HepG2 (cell line): ENCODE results near the gene KIRREL3. TPM values are rescaled to one million over a fixed set of nuclear protein-coding genes. Genes with fewer than 3 reads are reported as not detected.

ENCODE experiments used
- ATAC-seq: fragments of 200-7000 bp; cut with Tn5 transposase; 3 replicates; pipeline ENCODE4 v1.9.1; 2020; ENCODE audit warnings: mild to moderate bottlenecking, moderate library complexity
- BruUV-seq: library from RNA; stranded (reverse); fragments of 400-500 nt; replicated peaks from 2 replicates; lab custom pipeline; 2021; lab: Mats Ljungman, UMichigan
- CTCF ChIA-PET: fragments of 300-600 bp; formaldehyde crosslinking; extraction: SDS; loops from one replicate; lab custom pipeline; 2021; ENCODE audit warnings: low total read pairs, inconsistent platforms, low intra/inter-chr PET ratio; lab: Yijun Ruan, JAX
- POLR2A ChIA-PET: fragments of 350-600 bp; sonication (Branson Sonifier 250); formaldehyde crosslinking; loops from one replicate; lab custom pipeline; 2020; ENCODE audit warnings: antibody characterized with exemption, inconsistent platforms; lab: Yijun Ruan, JAX
- DNase-seq: peaks from one replicate; pipeline ENCODE4 v3.0.0-alpha.2; 2015; ENCODE audit warnings: low spot score
- FAIRE-seq: peaks from 3 replicates; lab custom pipeline; 2011; peaks lifted over from hg19 to GRCh38; lab: Jason Lieb, UNC
- H2AFZ ChIP-seq: one replicate; pipeline ENCODE4 v1.6.1; 2011; ENCODE audit warnings: low read length, inconsistent platforms
- H3K27ac ChIP-seq: fragments of 300-600 bp; 3 replicates; pipeline ENCODE4 v1.8.0; 2011; ENCODE audit warnings: mixed run types, mild to moderate bottlenecking, mixed read lengths, low read length, inconsistent platforms; ENCODE audit not compliant: insufficient read depth; ENCODE audit errors: extremely low read length
- H3K27me3 ChIP-seq, 2 experiments: fragments of 200-600 bp in 1 of 2; 2 replicates in 1 of 2; 3 replicates in 1 of 2; pipeline versions ENCODE4 v1.6.0 to v1.8.0; 2011; ENCODE audit warnings: low read length in 2 of 2, mild to moderate bottlenecking in 2 of 2, moderate library complexity in 2 of 2, inconsistent platforms in 1 of 2; ENCODE audit not compliant: insufficient read depth in 2 of 2, control insufficient read depth in 1 of 2
- H3K36me3 ChIP-seq, 2 experiments: fragments of 200-600 bp in 1 of 2; replicated peaks in 1 of 2; 2 replicates in 1 of 2; 3 replicates in 1 of 2; pipeline versions ENCODE4 v1.5.1 to v1.8.0; 2011; ENCODE audit warnings: low read length in 2 of 2, inconsistent platforms in 1 of 2; ENCODE audit not compliant: insufficient read depth in 2 of 2, control insufficient read depth in 1 of 2
- H3K4me1 ChIP-seq: 2 replicates; pipeline ENCODE4 v1.5.1; 2012; ENCODE audit warnings: low read length, inconsistent platforms; ENCODE audit not compliant: insufficient read depth
- H3K4me2 ChIP-seq: 2 replicates; pipeline ENCODE4 v1.6.0; 2011; ENCODE audit warnings: low read depth, low read length, inconsistent platforms
- H3K4me3 ChIP-seq, 3 experiments: fragments of 200-600 bp in 1 of 3; sonication (generic), shearing (Covaris generic) in 1 of 3; replicated peaks in 1 of 3; 2 replicates each; pipeline ENCODE4 v1.5.1; 2011 to 2016; ENCODE audit warnings: low read length in 3 of 3, inconsistent platforms in 2 of 3, low read depth in 2 of 3, mild to moderate bottlenecking in 2 of 3, control low read depth in 1 of 3, mixed read lengths in 1 of 3; ENCODE audit not compliant: insufficient read depth in 1 of 3
- H3K79me2 ChIP-seq: one replicate; pipeline ENCODE4 v1.6.1; 2011; ENCODE audit warnings: low read length, inconsistent platforms; ENCODE audit not compliant: insufficient read depth
- H3K9ac ChIP-seq: 2 replicates; pipeline ENCODE4 v1.6.0; 2011; ENCODE audit warnings: mild to moderate bottlenecking, low read depth, low read length, inconsistent platforms; ENCODE audit not compliant: insufficient read depth
- H3K9me3 ChIP-seq: 2 replicates; pipeline ENCODE4 v1.5.1; 2012; ENCODE audit warnings: mild to moderate bottlenecking, low read length
- H4K20me1 ChIP-seq: 2 replicates; pipeline ENCODE4 v1.6.0; 2011; ENCODE audit warnings: inconsistent platforms, mild to moderate bottlenecking, low read length, moderate library complexity; ENCODE audit not compliant: insufficient read depth
- CC2D1A ChIP-seq: sonication (generic); formaldehyde crosslinking; IDR thresholded peaks from 2 replicates; pipeline ENCODE4 v1.8.1; 2023; ENCODE audit warnings: mild to moderate bottlenecking, missing genetic modification reagents
- CEBPB ChIP-seq: IDR thresholded peaks from 2 replicates; pipeline ENCODE4 v1.6.1; 2011; ENCODE audit warnings: low read depth, low read length, improper control_type of control experiment, borderline replicate concordance
- DNMT1 ChIP-seq: sonication (generic); formaldehyde crosslinking; IDR thresholded peaks from 2 replicates; pipeline ENCODE4 v1.5.1; 2020; ENCODE audit warnings: mild to moderate bottlenecking, missing genetic modification reagents
- HMGXB3 ChIP-seq: sonication (generic); formaldehyde crosslinking; IDR thresholded peaks from 2 replicates; pipeline ENCODE4 v1.4.0; 2020; ENCODE audit warnings: missing genetic modification reagents, borderline replicate concordance
- MNT ChIP-seq: fragments of 450-650 bp; IDR thresholded peaks from 2 replicates; pipeline ENCODE4 v1.6.1; 2016
- MTF1 ChIP-seq: sonication (generic); formaldehyde crosslinking; IDR thresholded peaks from 2 replicates; pipeline ENCODE4 v1.5.0; 2020; ENCODE audit warnings: missing genetic modification reagents
- RELA ChIP-seq: sonication (generic); formaldehyde crosslinking; IDR thresholded peaks from 2 replicates; pipeline ENCODE4 v1.4.0; 2020; ENCODE audit warnings: missing genetic modification reagents
- SETDB1 ChIP-seq: sonication (generic); formaldehyde crosslinking; IDR thresholded peaks from 2 replicates; pipeline ENCODE4 v1.5.1; 2020; ENCODE audit warnings: missing genetic modification reagents, mild to moderate bottlenecking, borderline replicate concordance
- SRSF9 ChIP-seq: fragments of 200-400 bp; formaldehyde crosslinking; IDR thresholded peaks from 2 replicates; pipeline ENCODE4 v1.6.1; 2018; ENCODE audit warnings: borderline replicate concordance, mild to moderate bottlenecking, low read depth, low read length; ENCODE audit not compliant: insufficient read depth, poor library complexity, severe bottlenecking
- TAF1 ChIP-seq: sonication (generic); formaldehyde crosslinking; IDR thresholded peaks from 2 replicates; pipeline ENCODE4 v1.4.0; 2020; ENCODE audit warnings: missing genetic modification reagents
- ZNF577 ChIP-seq: sonication (generic); formaldehyde crosslinking; IDR thresholded peaks from 2 replicates; pipeline ENCODE4 v1.4.0; 2020; ENCODE audit warnings: mild to moderate bottlenecking, low read depth, missing genetic modification reagents, borderline replicate concordance
- ZNF780A ChIP-seq: sonication (generic); formaldehyde crosslinking; IDR thresholded peaks from 2 replicates; pipeline ENCODE4 v1.8.0; 2022; ENCODE audit warnings: mild to moderate bottlenecking, missing genetic modification reagents, moderate library complexity
- WGBS: methylation state at CpG from one replicate; pipeline ENCODE4 v1.1.6; 2017; ENCODE audit warnings: low lambda C conversion rate; 5-methylcytosine and 5-hydroxymethylcytosine counted together
- in situ Hi-C: cut with HindIII; loops from 2 replicates; pipeline ENCODE4 v1.10.0; 2017; ENCODE audit warnings: low pct_unique_long_range_greater_than_20kb; ENCODE audit not compliant: extremely low pct_ligation_motif_present
- intact Hi-C: fragments of 100-400 bp; cut with micrococcal nuclease; formaldehyde crosslinking; loops from one replicate; pipeline ENCODE4 v1.10.0; 2022; ENCODE audit not compliant: unreplicated experiment
- polyA plus RNA-seq, 8 experiments: library from polyadenylated mRNA; depleted of rRNA in 3 of 8; stranded (reverse) in 7 of 8; unstranded in 1 of 8; fragments of >200 nt; fragmentation: Illumina TruSeq in 4 of 8; extraction: Trizol in 4 of 8; gene quantifications; 2 replicates each; pipeline versions ENCODE4 v1.2.1 to v1.2.3, GENCODE V29; 2011 to 2016; ENCODE audit warnings: low read depth in 4 of 8, missing spikeins in 1 of 8, mixed read lengths in 1 of 8; ENCODE audit not compliant: insufficient read depth in 1 of 8
- total RNA-seq, 5 experiments: library from RNA; depleted of rRNA; stranded (reverse); fragments of >200 nt; fragmentation: Illumina TruSeq; extraction: Trizol; gene quantifications; 2 replicates each; pipeline ENCODE4 v1.2.3, GENCODE V29; 2016; ENCODE audit warnings: low read depth in 1 of 5

KIRREL3 gene
- total and polyA plus RNA-seq, 2 of the 13 experiments (the other 11 are each of a cell fraction or from before 2014, with no cell fraction given): not detected

- Histone ChIP-seq H3K4me1 (peaks cover 6% of the 10 kb centered on the region; the same call in 1 of the 2 replicates), H3K27ac (no peak overlapping the region), H4K20me1 (no peaks in the 10 kb centered on the region), H3K27me3 (peaks cover 1 to 37% of the 10 kb centered on the region in 2 experiments; a peak in 3 of 5 replicates), H3K9me3 (no peaks in the 10 kb centered on the region), H3K4me2 (no peak overlapping the region), H3K9ac (no peak overlapping the region), H3K4me3 (no peak overlapping the region), H3K79me2 (no peaks in the 10 kb centered on the region), H3K36me3 (no peaks in the 10 kb centered on the region), H2AFZ (no peak overlapping the region)
- intact Hi-C loops (loop anchor here (10.0 kb wide), 1 partner anchor 161 kb away; no protein-coding TSS in a partner anchor), in situ Hi-C loops (loop anchor here (10.0 to 25.0 kb wide), 3 partner anchors 161 to 1718 kb away; no protein-coding TSS in a partner anchor)
- ChIA-PET POLR2A (no interaction called here), CTCF (no interaction called here)
- FAIRE-seq: no peak
- BruUV-seq: no TSS peak
- ATAC-seq: no peak
- 20% methylated on average over 7 of the region's 7 CpGs for WGBS
- DNase-seq: no peak
- TF ChIP-seq MNT (peak; percentile 45; the same call in 1 of the 2 replicates), MTF1 (CRISPR knock-in tag) (no peak)
Observed at GRCh38 chr11:126444072-126444471, 556.5 kb downstream of the KIRREL3 start.

GRCh38 chr11:126443120-126443519 is 557.5 kb downstream of the KIRREL3 start:
- ATAC-seq: no peak
- FAIRE-seq: no peak
- Histone ChIP-seq H3K4me2 (no peak overlapping the region), H3K9me3 (no peaks in the 10 kb centered on the region), H3K27ac (no peak overlapping the region), H3K27me3 (peaks cover 1 to 37% of the 10 kb centered on the region in 2 experiments; a peak in 3 of 5 replicates), H4K20me1 (no peaks in the 10 kb centered on the region), H3K4me1 (peaks cover 6% of the 10 kb centered on the region; the same call in 1 of the 2 replicates), H3K79me2 (no peaks in the 10 kb centered on the region), H3K4me3 (no peak overlapping the region), H3K36me3 (no peaks in the 10 kb centered on the region), H3K9ac (no peak overlapping the region), H2AFZ (no peak overlapping the region)
- DNase-seq: no peak
- in situ Hi-C loops (loop anchor here (10.0 to 25.0 kb wide), 3 partner anchors 162 to 1719 kb away; no protein-coding TSS in a partner anchor), intact Hi-C loops (loop anchor here (10.0 kb wide), 1 partner anchor 162 kb away; no protein-coding TSS in a partner anchor)
- ChIA-PET POLR2A (no interaction called here), CTCF (no interaction called here)
- BruUV-seq: no TSS peak
- WGBS: 2% methylated on average over 5 of the region's 13 CpGs
- no peak for TF ChIP-seq HMGXB3 (CRISPR knock-in tag)
- TF ChIP-seq CEBPB: no peak
- TF ChIP-seq SRSF9: no peak
- TF ChIP-seq ZNF577 (CRISPR knock-in tag): no peak
- no peak for TF ChIP-seq CC2D1A (CRISPR knock-in tag)
- no peak for TF ChIP-seq TAF1 (CRISPR knock-in tag)
- no peak for TF ChIP-seq RELA
- no peak for TF ChIP-seq ZNF780A
- no peak for TF ChIP-seq DNMT1 (CRISPR knock-in tag)
- TF ChIP-seq SETDB1 (CRISPR knock-in tag): no peak
